ENCODE data around the gene RNPEP. TPM values are rescaled to one million over a fixed set of nuclear protein-coding genes. Genes with fewer than 3 reads are reported as not detected.

The RNPEP gene
- total RNA-seq, 2 donors from 2014 or later, result 142 to 147 TPM

- Histone ChIP-seq H3K4me3 (no peak overlapping the region), H3K4me1 (no peaks in the 10 kb centered on the region), H3K9ac (ENCODE audit: low read depth in 2 of 2, low read length in 2 of 2) (peak overlapping the region; percentile 69 to 96), H3K9me3 (no peaks in the 10 kb centered on the region), H3K36me3 (no peaks in the 10 kb centered on the region), H3K27ac (peak overlapping the region; percentile 69), H3K27me3 (no peaks in the 10 kb centered on the region)
- peak; percentile 96 for DNase-seq
- TF ChIP-seq CTCF (IDR thresholded peaks at IDR 0.05), result no peak
- intact Hi-C loops (cut with DNase I), result no loop called here
These were observed 52.4 kb downstream of the RNPEP start for GRCh38 chr1:202034683-202035462.

- Histone ChIP-seq H3K36me3 (no peaks in the 10 kb centered on the region), H3K9me3 (no peaks in the 10 kb centered on the region), H3K4me1 (no peaks in the 10 kb centered on the region), H3K27ac (no peak overlapping the region), H3K9ac (ENCODE audit: low read depth in 2 of 2, low read length in 2 of 2) (peak overlapping the region in 1 of 2 donors; percentile 3), H3K4me3 (no peak overlapping the region), H3K27me3 (no peaks in the 10 kb centered on the region)
- intact Hi-C loops (cut with DNase I), result no loop called here
- DNase-seq, result no peak
- TF ChIP-seq CTCF (IDR thresholded peaks at IDR 0.05), result no peak
These were observed 54.3 kb downstream of the RNPEP start for GRCh38 chr1:202036595-202037387.

GRCh38 chr1:202037706-202038296, 55.4 kb downstream of the RNPEP start:
- Histone ChIP-seq H3K9ac (ENCODE audit: low read depth in 2 of 2, low read length in 2 of 2) (no peak overlapping the region), H3K9me3 (no peaks in the 10 kb centered on the region), H3K4me3 (no peak overlapping the region), H3K27ac (no peak overlapping the region), H3K36me3 (no peaks in the 10 kb centered on the region), H3K27me3 (no peaks in the 10 kb centered on the region), H3K4me1 (no peaks in the 10 kb centered on the region)
- intact Hi-C loops (cut with DNase I), result no loop called here
- TF ChIP-seq CTCF (IDR thresholded peaks at IDR 0.05), result no peak
- DNase-seq, result no peak

- DNase-seq, result no peak
- Histone ChIP-seq H3K27me3 (no peaks in the 10 kb centered on the region), H3K9ac (ENCODE audit: low read depth in 2 of 2, low read length in 2 of 2) (no peak overlapping the region), H3K4me1 (no peaks in the 10 kb centered on the region), H3K36me3 (no peaks in the 10 kb centered on the region), H3K4me3 (no peak overlapping the region), H3K9me3 (no peaks in the 10 kb centered on the region), H3K27ac (no peak overlapping the region)
- TF ChIP-seq CTCF (IDR thresholded peaks at IDR 0.05), result no peak
- intact Hi-C loops (cut with DNase I), result no loop called here
These were observed 56.4 kb downstream of the RNPEP start for GRCh38 chr1:202038688-202039346.

- no peak for TF ChIP-seq CTCF (IDR thresholded peaks at IDR 0.05)
- peak; percentile 42 for DNase-seq
- Histone ChIP-seq H3K27ac (peak overlapping the region; percentile 97), H3K9me3 (no peaks in the 10 kb centered on the region), H3K4me1 (peaks cover 10% of the 10 kb centered on the region), H3K4me3 (no peak overlapping the region), H3K27me3 (no peaks in the 10 kb centered on the region), H3K36me3 (no peaks in the 10 kb centered on the region), H3K9ac (ENCODE audit: low read depth in 2 of 2, low read length in 2 of 2) (peak overlapping the region in 1 of 2 donors; percentile 85)
- intact Hi-C loops (cut with DNase I), result no loop called here
These were observed 63.3 kb downstream of the RNPEP start for GRCh38 chr1:202045705-202046104.

Data from colonic mucosa (tissue), 4 donors.